ENCODE measurements around the gene CAMK2B.
A peak's percentile ranks its signal among the peaks of the same experiment; 100 is the strongest.
"Not testable (repeated sequence)": the region's sequence is repeated elsewhere in the genome, so short reads cannot be mapped to it uniquely, and the experiment has no call there.

Gene CAMK2B

GRCh38 chr7:44213877-44214388 lies 111.5 kb downstream of the CAMK2B start:
- no peak for DNase-seq

GRCh38 chr7:44213206-44213876 lies 112.1 kb downstream of the CAMK2B start:
- no peak for DNase-seq

DNA sequence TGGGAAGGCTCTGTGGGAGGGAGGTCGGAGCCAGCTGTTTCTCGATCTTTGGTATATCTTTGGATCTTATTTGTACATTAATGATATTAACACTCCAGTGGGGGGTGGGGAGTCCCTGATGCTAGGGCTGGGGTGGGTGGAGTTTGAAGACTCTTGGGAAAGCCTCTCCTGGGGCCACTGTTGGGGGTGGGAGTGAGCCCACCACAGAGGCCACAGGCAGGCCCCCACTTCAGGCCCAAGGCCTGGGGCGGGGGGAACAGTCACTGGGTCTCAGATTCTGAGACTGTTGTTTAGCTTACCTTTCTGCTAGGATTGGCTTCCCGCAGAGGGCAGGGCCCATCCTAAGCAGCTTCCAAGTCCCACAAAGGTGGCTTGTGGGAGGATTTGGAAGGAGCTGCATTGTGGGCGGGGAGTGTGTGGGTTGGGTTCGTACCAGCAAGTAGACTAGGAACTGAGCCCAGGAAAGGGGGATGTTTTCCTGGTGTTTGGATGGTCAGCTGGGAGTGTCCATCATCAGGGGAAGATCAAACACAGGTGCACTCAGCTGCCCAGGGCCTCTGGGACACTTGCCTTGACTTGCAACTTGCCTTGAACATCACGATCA lies 112.7 kb downstream of the CAMK2B start:
- no peak for DNase-seq

GRCh38 chr7:44212018-44212417 lies 113.4 kb downstream of the CAMK2B start:
- DNase-seq, result no peak

DNA sequence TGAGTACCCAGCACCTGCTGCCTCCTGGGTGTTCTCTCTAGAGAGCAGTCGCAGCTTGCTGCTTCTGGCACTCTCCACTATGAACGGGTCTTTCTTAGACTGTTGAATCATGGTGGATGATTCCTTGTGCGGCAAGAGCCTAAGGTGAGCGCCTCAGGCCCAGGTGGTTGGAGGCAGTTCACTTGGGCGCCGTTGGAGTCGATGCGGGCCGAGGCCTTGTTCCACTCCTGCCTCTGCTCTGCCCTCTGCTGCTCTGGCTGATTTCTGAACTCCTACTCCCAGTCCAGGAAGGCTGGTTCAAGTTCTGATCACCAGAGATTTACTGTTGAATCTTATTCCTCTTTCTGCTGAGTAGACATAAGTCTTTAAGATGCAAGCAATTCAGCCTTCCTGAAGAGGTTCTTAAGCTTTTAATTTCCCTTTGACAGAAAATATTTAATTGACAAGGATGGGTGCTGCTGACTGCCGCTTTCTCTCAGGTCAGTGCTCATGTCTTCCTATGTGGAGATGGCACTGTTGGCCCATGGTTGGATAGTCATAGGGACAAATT lies 114.2 kb downstream of the CAMK2B start:
- DNase-seq, result no peak

GRCh38 chr7:44210107-44210506 lies 115.3 kb downstream of the CAMK2B start:
- DNase-seq, result no peak

DNA sequence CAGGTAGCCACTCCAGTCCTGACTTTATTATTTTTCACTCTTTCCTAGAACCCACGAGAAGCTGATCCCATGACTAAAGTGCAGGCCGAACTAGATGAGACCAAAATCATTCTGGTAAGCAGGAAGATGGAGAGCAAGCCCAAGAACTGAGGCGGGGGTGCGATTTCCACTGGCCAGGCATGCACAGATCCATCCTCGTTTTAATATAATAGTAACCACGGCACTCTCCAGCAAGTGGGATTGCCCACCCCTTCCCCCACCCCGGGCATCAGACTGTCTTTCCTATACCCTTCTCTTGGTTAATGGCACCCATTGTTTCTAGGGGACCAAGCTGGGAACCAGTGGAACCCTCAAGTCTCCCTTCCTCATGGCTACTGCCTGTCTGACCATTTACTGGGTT lies 117.3 kb downstream of the CAMK2B start:
- no peak for DNase-seq

DNA sequence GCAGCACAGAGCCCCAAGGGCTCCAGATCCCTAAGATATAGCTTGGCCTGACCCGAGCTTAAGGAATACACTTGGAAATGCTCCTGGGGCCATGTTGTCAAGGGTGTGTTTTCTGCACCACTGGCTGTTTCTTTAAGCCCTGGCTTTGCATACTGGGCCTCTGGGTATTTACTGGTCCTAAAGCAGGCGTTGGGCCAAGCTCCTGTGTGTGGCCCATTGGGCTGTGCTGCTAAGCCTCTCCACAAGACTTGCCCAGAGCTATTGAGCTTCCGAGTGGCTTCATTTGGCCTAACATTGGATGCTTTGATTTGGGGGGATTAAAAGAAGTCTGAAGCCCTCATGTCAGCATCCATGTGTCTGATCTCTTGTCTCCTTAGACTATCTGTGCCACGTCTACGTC lies 119.4 kb downstream of the CAMK2B start:
- no peak for DNase-seq

DNA sequence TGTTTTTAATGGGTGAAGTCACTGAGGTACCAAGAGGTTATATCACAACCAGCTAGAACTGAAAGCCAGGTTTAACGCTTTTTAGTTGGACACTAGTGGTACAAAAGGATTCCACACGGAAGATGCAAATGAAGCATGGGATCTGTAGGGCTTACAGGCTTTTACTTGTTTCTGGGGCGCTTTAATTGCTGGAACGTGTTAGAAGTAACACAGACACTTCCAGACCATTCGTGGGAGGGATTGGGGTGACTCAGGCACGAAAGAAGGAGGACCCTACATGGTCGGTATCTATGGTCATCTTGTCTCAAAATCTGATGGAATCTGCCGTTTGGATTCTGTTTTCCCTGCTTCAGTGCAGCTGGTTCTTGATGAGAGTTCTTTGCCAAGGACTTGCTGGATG lies 123.6 kb downstream of the CAMK2B start:
- no peak for DNase-seq

GRCh38 chr7:44200699-44201461 lies 124.5 kb downstream of the CAMK2B start, which contains the start of gene YKT6:
Gene YKT6, plus strand, starts transcription at chr7:44200978. Its CDS starts 158 bp downstream, at chr7:44201136.
- peak; percentile 93 for DNase-seq

GRCh38 chr7:44200163-44200562 lies 125.2 kb downstream of the CAMK2B start:
- DNase-seq, result not testable (repeated sequence)

- no peak for DNase-seq
These were observed 127.9 kb downstream of the CAMK2B start for GRCh38 chr7:44197474-44197873.

DNA sequence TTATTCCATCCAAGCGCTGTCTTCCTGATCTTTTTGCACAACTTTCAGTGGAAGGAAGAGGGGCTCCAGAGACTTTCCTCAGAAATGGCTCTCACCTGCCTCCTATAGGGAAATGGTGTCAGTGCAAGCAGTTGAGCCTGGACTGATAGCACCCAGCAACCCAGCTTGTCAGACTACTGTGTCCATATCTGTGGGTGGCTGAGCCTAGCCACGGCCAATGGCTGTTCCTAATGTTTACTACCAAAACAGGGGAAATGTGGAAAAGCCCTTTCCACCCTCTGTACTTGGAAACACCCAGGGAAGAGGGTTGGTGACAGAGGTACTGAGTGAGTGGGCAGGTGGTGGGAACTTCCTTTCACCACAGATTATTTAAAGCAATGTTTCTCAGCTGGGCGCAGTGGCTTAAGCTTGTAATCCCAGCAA lies 128.9 kb downstream of the CAMK2B start:
- DNase-seq, result peak; percentile 62

GRCh38 chr7:44195889-44196288 lies 129.5 kb downstream of the CAMK2B start:
- DNase-seq, result no peak

DNA sequence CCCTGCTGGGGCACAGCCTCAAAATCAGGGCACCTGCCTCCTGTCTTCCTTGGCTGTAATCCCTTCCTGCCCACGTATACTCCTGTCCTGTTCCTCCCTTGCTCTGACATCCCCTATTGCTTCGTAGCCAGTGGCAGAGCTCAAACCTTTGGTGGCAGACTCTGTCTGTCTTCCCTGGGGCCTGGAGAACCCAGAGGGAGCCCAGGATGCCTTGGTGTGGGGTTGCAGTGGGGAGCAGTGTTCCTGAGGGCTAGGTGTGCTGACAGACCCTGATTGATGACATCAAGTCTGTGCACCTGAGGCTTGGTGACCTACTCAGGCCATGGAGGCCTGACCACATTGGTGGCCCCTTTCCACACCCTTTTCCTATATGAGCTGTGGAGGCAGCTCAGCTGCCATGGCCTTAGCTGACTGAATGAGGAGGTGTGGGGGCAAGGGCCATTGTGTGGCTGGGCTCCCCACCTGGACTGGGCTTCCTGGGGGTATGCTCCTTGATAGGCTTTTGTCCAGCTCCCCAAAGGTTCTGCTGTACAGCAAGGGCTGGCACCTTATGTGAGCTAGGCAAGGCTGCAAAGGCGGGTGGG lies 130.7 kb downstream of the CAMK2B start:
- no peak for DNase-seq

DNA sequence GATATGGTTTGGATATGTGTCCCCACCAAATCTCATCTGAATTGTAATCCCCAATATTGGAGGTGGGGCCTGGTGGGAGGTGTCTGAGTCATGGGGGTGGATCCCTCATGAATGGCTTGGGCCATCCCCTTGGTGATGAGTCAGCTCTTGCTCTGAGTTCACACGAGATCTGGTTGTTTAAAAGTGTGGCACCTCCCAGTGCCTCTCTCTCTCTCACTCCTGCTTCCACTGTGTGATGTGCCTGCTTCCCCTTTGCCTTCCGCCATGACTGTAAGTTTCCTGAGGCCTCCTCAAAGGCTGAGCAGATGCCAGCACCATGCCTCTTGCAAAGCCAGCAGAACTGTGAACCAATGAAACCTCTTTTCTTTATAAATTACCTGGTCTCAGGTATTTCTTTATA lies 131.3 kb downstream of the CAMK2B start:
- DNase-seq, result no peak

DNA sequence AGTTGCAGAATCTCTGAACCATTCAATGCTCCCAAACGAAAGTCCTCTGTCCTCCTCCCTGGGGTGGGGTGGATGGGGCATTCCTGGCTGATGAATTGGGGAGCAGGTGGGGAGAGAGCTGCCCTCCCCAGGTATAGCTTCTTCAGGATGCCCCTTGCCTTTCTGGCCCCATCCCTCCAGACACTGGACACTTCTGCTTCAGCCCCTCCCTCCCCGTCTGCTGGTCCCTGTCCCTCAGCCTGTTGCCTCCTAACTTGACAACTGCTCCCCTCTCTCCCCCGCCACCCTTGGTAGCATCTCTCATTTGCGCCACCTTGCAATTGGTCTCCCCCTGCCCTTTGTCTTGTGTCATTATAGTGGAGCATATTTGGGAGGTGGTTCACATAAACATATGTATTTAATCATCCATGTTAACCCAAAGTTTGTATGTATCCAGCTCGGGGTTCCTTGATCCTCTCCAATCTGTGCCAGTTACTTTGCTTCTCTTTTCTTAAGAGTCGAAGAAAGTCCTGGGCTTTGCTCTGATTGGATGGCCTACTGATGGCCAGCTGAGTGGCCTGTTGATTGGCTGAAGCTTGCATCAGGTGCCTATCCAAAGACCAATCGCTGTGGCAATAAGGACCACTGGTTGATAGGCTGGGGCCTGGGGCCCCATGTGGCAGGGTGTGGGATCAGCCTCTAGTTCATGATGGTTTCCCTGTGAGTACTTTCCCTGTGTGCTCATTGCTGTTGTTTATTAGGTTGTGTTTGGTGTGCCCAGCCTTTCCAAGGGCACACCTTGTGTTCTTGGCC lies 132.2 kb downstream of the CAMK2B start:
- DNase-seq, result no peak

- DNase-seq, result no peak
These were observed 134.2 kb downstream of the CAMK2B start for GRCh38 chr7:44191171-44191570.

DNA sequence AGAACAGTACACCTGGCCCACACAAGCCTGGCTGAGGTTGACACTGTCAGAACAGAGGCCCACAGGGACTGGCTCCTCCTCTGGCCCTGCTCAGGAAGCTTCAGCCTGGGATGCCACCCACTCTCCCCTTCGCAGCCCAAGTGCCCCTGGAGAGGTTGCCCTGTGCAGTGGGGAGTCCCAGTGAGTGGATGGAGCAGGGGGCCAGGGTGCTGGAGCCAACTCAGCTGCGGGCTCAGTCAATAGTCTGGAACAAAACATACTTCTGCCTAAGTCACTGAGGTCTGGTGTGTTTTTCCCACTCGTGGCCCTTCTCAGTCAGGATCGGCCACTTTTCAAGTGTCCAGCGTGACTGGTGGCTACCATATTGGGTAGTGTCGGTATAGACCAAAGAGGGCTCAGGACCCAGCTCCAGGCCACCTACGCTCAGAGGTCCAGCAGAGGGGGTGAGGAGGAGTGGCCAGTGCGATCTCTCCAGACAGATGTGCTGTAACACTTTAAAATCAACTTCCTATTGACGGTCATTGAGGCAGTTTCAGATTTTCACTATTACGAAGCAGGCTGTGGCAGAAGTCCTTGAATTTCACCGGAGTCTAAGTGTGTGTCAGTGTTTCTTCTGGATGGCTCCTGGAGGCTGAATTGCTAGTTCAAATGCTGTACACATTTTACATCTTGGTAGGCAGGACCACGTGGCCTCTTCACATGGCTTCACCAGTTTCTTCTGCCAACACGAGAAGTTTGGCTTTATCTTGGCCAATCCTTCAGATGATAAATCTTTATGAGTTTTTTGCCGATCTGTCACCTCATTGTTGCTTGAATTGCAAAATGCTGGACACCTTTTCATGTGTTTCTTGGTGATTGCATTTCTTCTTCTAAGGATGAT lies 135.2 kb downstream of the CAMK2B start:
- no peak for DNase-seq

GRCh38 chr7:44189286-44189992 lies 136.0 kb downstream of the CAMK2B start, which contains the start of gene GCK:
Gene GCK, minus strand, starts transcription at chr7:44189439. Its CDS starts 486 bp downstream, at chr7:44188953.
- no peak for DNase-seq
